GM12891 (cell line): ENCODE measurements around the gene ROBO1.

Experiments
- DNase-seq: peaks from one replicate; pipeline ENCODE4 v3.0.0; 2011; ENCODE audit warnings: low spot score; ENCODE audit not compliant: insufficient read length
- FAIRE-seq: peaks from 2 replicates; lab custom pipeline; 2011; peaks lifted over from hg19 to GRCh38; lab: Jason Lieb, UNC
- PAX5 ChIP-seq: IDR thresholded peaks from 2 replicates; pipeline ENCODE4 v1.6.1; 2011; ENCODE audit warnings: low read length, moderate library complexity, mild to moderate bottlenecking; ENCODE audit not compliant: insufficient read depth, severe bottlenecking
- POLR2A ChIP-seq: IDR thresholded peaks from 2 replicates; pipeline ENCODE4 v1.6.1; 2011; ENCODE audit warnings: low read depth, low read length, control low read depth
- POLR2AphosphoS5 ChIP-seq: IDR thresholded peaks from 2 replicates; pipeline ENCODE4 v1.6.1; 2011; ENCODE audit warnings: low read depth, low read length, control low read depth
- POU2F2 ChIP-seq: IDR thresholded peaks from 2 replicates; pipeline ENCODE4 v1.6.1; 2011; ENCODE audit warnings: low read depth, mild to moderate bottlenecking, control low read depth, low read length, moderate library complexity
- SPI1 ChIP-seq: IDR thresholded peaks from 2 replicates; pipeline ENCODE4 v1.6.1; 2011; ENCODE audit warnings: low read depth, low read length, control low read depth
- TAF1 ChIP-seq: IDR thresholded peaks from 2 replicates; pipeline ENCODE4 v1.6.1; 2011; ENCODE audit warnings: low read depth, low read length, control low read depth

ROBO1 gene

GRCh38 chr3:78937475-78937874 lies 830.3 kb downstream of the ROBO1 start:
- DNase-seq (no peak), FAIRE-seq (no peak)
- TF ChIP-seq POLR2AphosphoS5 (no peak), POU2F2 (no peak), SPI1 (no peak)

GRCh38 chr3:78927759-78928158 lies 840.0 kb downstream of the ROBO1 start:
- no peak for TF ChIP-seq POLR2AphosphoS5
- no peak for FAIRE-seq
- no peak for DNase-seq

DNA sequence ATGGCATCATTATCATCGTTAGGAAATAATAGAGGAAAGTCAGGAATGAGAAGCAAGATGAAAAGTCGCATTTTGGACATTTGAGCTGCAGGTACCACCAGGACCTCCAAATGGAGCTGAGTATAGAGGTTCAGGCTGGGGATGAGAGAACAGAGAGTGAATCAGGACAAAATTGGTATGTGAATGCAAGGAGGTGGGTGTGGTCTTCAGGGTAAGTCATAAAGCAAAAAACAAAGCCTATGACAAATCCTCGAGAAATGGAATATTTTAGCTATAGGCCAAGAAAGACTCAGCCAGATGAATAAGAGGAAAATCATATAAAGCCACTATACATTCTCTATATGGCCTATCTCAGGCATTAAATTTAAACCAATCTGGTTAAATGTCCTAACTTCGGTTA lies 841.3 kb downstream of the ROBO1 start:
- TF ChIP-seq POU2F2 = no peak
- no peak for TF ChIP-seq POLR2A
- no peak for TF ChIP-seq POLR2AphosphoS5
- TF ChIP-seq PAX5 = no peak
- TF ChIP-seq SPI1 = no peak
- no peak for TF ChIP-seq TAF1
- no peak for FAIRE-seq

GRCh38 chr3:78924711-78925110 lies 843.1 kb downstream of the ROBO1 start:
- no peak for FAIRE-seq
- no peak for DNase-seq
- TF ChIP-seq POLR2AphosphoS5 (no peak), POU2F2 (no peak), SPI1 (no peak), POLR2A (no peak), TAF1 (no peak), PAX5 (no peak)

More for the DNA sequence above, 841.3 kb downstream of the ROBO1 start:
- no peak for DNase-seq

- DNase-seq (no peak), FAIRE-seq (peak; percentile 77)
Observed at GRCh38 chr3:78919021-78919755, 848.6 kb downstream of the ROBO1 start.

DNA sequence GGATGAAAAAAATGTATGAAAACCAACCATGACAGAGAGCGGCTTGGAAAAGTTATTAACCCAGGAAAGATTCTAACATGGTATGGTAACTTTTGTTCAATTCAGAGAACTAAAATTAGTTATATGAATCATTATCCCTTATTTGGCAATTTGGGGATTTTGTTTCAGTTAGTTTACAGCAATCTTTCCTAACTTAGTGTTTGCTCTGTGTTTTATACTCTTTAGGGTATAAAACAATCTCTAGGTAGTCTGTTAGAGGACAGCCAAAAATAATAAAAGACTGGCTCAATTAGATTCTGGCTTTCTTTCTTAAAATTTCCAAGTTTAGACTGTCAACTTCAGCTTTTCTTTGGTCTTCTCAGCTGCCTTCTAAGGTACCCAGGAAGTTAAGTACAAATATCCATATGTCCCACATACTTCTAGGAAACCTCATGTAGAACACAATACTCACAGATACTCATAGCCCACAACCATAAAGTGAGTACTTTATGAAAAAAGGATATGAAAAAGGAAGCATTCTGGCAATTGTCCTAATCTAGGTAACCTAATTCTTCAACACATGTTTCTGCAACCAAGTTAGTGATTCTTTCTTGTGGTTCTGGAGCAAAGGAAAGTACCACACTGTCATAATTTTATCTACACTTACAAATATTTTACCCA lies 849.3 kb downstream of the ROBO1 start:
- no peak for FAIRE-seq
- no peak for DNase-seq
- TF ChIP-seq PAX5 (no peak), SPI1 (peak; percentile 44)

More at GRCh38 chr3:78919021-78919755, 848.6 kb downstream of the ROBO1 start:
- no peak for TF ChIP-seq POLR2AphosphoS5

DNA sequence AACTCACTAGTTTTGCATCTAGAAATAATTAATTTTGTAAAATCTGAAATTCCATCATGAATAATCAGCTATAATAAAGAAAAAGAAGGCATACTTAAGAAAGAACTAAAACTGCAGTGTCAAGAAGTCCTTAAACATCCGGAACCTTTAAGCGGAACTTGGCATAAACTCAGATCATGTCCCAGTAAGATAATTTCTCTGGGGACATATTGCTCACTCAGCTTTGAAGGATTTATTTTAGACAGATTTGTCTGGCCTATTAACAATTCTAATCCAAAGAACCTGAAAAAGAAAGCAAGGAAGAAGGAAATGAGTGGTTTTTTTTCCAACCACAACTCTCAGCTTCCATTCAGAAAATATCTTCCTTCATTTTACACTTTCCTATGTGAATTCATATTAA lies 850.3 kb downstream of the ROBO1 start:
- TF ChIP-seq SPI1 (no peak), TAF1 (no peak), POU2F2 (no peak), POLR2AphosphoS5 (no peak), PAX5 (no peak), POLR2A (no peak)
- DNase-seq (no peak), FAIRE-seq (no peak)

DNA sequence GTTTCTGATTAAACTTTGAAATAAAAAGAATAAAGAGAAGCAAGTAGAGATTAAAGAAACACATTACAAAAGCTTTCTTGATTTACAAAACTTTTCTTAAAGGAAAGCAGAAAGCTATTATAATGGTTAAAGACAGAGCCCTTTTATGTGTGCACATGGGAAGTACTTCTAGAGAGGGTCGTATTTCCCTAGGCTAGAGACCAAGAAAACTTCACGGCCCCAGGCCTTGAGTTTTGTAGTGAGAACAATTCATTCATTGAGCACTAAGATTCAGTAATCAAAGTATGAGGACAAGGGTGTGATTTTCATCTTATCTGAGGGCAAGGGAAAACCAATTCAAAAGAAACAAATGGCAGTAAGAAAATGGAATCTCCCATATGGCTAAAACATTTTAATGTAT lies 854.1 kb downstream of the ROBO1 start:
- TF ChIP-seq POLR2A = no peak
- TF ChIP-seq PAX5 = no peak
- no peak for TF ChIP-seq POU2F2
- no peak for TF ChIP-seq POLR2AphosphoS5
- no peak for TF ChIP-seq SPI1
- no peak for TF ChIP-seq TAF1
- FAIRE-seq (no peak), DNase-seq (no peak)

- TF ChIP-seq POLR2A (no peak), PAX5 (no peak), TAF1 (no peak), POLR2AphosphoS5 (no peak), POU2F2 (no peak), SPI1 (no peak)
- DNase-seq (no peak), FAIRE-seq (no peak)
Observed at GRCh38 chr3:78912687-78913086, 855.1 kb downstream of the ROBO1 start.

DNA sequence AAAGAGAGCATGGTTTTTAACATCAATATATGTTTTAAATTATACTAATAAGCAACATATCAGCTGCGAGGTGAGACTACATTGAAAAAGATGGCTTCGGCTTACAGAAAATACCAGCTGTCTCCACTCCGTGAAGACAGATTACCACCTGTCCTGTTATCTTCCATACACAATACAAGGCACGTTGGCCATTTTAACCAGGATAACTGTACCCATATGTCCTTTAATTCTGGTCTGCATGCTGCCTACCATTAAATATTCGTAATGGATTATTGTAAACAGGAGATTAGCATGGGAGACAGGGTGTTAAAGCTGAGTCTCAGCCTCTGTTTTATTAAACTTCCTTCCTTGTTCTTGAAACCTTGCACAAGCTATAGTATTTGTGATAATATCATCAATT lies 855.5 kb downstream of the ROBO1 start:
- no peak for DNase-seq
- TF ChIP-seq TAF1 = no peak
- TF ChIP-seq POU2F2 = no peak
- no peak for TF ChIP-seq PAX5
- no peak for TF ChIP-seq SPI1
- TF ChIP-seq POLR2A = no peak
- TF ChIP-seq POLR2AphosphoS5 = no peak
- FAIRE-seq = no peak

DNA sequence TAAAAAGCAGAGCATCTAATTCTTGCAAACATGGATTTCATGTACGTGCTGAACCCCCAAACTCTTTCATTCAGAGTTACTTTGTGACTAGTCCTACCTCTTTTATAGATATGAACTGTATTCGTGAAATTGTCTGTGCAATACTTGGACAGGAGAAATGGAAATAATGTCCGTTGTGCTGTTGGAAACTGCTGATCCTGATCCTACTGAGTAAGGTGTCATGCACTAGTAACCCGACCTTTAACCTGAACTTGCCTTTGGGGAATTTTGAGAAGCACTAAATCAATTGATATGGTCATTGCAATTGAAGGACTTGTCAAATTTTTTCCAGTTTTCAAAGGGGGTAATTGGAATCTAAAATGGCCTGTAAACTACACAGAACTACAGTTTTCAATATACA lies 856.4 kb downstream of the ROBO1 start:
- DNase-seq = no peak
- TF ChIP-seq PAX5 (no peak), POU2F2 (no peak), POLR2A (no peak), POLR2AphosphoS5 (no peak), TAF1 (no peak), SPI1 (no peak)
- no peak for FAIRE-seq
